D341Med (cell line): ENCODE results near the gene NCAPD3.
A peak's percentile ranks its signal among the peaks of the same experiment; 100 is the strongest.

Experiments used
- DNase-seq: peaks from one replicate; pipeline ENCODE4 v3.0.0; 2012; ENCODE audit warnings: low spot score

Gene NCAPD3

DNA sequence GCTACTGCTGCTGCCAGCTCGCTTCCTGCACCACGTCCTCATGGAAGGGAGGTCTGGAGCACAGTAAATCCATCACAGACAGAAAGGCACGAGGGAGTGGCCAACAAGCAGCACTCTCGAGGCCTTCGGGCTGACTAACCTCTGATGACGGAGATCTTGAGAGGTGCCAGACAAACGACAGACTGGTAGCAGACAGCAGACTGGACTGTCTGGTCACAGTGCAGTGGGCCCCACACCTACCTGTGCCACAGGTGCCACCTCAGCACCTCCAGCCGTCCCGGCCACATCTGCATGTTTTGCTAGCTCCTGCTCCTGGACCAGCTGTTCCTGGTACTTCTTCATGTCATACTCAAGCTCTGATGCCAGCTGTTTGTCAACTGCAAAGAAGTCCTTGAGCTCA lies 64.1 kb downstream of the NCAPD3 start:
- no peak for DNase-seq

DNA sequence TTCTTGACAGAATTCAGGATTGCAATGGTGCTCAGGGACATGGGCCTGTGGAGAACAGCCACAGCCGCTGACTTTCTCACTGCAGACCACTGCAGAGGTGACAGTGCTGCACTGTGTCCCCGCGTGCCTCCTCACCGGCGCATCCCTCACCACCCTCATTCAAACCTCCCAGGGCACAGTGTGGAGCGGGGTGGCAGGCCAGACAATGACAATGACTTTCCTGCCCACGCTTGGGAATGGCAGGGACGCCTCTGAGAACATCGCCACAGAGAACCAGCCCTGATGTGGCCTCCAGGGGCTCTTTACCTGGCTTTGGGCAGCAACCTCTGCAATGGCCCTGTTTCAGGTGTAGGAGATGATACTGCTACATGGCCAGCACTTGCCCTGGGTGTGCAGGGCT lies 65.7 kb downstream of the NCAPD3 start:
- DNase-seq, result no peak

DNA sequence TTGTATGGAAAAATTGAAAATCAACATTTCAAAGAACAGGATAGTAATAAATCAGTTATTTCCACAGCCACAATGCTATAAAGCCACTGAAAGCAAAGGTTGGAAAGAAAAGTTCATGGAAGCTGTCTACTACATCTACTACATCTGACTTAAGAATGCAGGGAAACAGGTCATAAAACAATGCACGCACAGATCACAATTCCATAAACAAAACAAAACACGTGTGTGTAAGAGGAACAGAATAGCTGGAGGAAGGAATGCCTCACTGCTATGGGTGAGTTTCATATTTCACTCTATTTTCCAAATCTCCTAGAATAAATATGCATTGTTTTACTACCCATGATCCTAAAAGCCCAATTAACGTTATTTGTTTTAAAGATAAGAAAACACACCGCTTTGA lies 66.3 kb downstream of the NCAPD3 start:
- no peak for DNase-seq

DNA sequence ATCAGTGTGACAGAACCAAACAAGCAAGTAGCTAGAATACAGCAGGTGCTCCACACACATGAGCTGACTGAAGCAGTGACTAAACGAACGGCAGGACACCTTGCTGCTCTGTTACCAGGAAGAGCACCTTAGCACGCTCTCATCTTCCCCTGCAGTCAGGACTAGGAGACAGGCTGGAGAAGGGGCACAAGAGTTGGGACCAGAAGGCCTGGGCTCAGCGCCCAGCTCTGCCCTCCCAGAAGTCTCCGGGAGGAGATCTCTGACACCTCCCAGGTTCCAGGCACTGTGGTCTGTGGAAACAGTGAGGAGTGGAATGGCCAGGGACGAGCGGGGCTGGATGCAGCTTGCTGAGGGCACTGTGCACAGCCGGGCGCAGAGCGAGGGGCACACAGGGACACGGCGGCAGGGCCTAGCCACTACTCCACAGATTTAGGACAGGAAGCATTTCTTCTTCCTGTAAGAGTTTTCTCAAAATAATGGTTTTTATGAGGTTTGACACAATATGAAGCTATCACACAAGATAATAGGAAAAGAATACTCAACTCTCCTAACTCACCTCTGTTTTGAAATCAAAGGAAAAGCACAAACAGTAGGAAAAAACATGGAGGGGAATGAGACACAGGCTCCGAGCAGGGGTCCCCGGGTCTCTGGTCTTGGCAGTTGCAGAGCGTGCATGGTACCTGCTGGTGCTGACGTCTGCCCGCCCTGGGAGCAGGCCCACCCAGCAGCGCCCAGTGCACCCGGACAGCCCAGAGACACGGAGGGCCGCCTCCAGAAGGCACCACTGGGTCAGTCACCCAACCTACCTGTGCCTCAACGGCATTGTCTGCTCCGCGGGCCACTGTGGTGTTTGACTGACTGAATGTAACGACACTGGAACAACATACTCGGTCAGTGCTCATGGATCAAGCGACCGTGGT lies 67.6 kb downstream of the NCAPD3 start:
- no peak for DNase-seq

DNA sequence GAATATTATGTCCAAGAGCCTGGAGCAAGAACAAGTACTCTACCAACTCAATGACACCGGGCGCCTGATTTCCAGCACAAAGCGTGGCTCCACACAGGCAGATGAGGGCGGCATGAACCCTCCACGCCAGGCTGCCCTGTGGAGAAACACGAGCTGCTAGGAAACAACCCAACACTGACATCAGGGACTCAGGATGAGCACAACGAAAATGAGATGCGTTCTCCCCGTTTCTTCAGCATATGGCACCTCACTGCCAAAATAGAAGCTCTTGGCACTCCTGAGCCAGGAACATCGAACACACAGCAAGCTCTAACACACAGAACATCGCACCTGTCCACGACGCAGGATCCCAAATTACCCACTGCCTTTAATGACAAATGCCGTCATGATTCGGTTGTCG lies 68.3 kb downstream of the NCAPD3 start:
- DNase-seq, result no peak

DNA sequence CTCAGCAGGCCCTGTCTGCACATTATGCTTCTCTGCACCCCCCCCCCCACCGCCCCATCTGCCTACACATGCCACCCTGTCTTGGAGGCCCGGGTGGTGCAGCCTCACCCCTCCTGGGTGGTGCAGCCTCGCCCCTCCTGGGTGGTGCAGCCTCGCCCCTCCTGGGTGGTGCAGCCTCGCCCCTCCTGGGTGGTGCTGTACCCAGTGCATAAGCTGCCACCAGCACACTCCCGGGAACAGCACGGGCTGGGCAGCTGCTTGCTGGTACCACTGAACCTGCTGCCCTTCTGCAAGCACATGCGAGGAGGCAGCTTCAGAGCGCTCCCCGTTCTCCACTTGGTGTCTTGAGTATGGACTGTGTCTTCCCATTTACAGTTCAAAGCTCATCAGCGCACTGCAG lies 69.3 kb downstream of the NCAPD3 start:
- DNase-seq, result no peak

DNA sequence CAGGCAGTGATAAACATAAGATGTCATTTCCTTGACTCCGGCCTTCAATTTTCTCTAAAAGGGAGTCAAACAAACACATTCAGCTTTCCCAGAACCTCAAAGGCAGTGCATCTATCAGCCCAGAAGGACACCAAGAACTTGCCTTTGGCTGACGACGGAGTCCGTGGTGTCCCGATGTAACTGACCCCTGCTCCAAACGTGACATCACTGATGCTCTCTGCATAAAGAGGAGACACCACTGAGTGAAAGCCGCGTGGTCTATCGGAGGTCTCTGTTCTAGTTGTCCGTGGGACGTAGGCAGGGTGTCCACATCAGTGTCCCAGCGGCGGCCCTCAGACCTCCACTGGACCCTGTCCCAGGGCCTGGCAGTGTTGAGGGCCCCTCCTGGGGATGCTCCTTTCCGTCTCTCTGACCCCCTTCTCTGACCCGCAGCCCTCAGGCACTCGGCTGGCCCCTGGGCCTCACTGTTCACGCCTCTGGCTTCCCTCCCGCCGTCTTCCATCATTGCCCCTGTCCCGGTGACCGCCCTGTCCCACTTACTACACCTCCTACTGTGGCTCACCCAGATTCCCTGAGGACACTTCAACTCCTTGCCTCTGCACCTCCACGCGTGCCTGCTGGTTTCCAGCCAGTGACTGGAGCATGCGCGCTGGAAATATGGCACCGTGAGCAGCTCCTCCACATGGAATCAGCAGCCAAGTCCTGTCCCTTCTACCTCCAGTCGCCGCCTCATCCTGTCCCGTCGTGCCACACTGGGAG lies 70.4 kb downstream of the NCAPD3 start:
- DNase-seq, result no peak

DNA sequence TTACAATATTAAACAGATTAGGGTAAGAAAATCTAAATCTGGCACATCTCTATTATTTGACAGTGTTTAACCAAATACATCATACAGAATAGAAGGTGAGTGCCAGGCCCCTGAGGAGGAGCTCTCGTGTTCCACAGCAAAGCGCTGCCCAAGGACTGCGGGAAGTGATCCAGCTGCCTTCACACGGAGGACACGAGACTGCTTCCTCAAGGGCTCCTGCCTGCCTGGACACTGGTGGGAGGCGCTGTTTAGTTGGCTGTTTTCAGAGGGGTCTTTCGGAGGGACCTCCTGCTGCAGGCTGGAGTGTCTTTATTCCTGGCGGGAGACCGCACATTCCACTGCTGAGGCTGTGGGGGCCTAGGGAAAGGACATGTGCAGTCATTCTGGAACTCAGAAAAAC lies 71.1 kb downstream of the NCAPD3 start:
- no peak for DNase-seq

DNA sequence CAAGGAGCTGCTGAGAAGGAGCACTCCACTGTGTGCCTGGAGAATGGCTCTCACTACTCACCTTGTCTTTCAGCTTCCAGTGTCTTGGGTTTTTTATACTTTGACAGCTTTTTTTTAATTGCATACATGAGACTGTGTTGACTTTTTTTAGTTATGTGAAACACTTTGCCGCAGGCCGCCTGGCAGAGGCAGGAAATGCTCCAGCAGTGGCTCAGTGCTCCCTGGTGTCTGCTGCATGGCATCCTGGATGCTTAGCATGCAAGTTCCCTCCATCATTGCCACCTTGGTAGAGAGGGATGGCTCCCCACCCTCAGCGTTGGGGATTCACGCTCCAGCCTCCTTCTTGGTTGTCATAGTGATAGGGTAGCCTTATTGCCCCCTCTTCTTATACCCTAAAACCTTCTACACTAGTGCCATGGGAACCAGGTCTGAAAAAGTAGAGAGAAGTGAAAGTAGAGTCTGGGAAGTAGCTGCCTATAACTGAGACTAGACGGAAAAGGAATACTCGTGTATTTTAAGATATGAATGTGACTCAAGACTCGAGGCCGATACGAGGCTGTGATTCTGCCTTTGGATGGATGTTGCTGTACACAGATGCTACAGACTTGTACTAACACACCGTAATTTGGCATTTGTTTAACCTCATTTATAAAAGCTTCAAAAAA lies 72.6 kb downstream of the NCAPD3 start:
- DNase-seq, result no peak

DNA sequence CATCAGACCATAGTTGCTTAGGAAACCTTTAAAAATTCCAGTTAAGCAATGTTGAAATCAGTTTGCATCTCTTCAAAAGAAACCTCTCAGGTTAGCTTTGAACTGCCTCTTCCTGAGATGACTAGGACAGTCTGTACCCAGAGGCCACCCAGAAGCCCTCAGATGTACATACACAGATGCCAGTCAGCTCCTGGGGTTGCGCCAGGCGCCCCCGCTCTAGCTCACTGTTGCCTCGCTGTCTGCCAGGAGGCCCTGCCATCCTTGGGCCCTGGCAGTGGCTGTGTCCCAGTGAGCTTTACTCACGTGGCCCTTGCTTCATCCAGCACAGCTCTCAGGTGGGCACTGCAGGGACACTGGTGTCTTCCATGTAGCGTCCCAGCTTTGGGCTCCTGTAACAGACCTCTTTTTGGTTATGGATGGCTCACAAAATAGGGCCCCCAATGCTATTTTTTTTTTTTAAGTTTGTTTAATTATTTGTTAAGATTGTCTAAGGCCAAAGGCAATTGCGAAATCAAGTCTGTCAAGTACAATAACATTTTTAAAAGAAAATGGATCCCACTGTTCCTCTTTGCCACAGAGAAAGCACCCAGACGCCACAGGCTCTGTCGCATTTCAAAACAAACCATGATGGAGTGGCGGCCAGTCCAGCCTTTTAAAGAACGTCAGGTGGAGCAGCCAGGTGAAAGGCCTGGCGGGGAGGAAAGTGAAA lies 73.4 kb downstream of the NCAPD3 start:
- no peak for DNase-seq

DNA sequence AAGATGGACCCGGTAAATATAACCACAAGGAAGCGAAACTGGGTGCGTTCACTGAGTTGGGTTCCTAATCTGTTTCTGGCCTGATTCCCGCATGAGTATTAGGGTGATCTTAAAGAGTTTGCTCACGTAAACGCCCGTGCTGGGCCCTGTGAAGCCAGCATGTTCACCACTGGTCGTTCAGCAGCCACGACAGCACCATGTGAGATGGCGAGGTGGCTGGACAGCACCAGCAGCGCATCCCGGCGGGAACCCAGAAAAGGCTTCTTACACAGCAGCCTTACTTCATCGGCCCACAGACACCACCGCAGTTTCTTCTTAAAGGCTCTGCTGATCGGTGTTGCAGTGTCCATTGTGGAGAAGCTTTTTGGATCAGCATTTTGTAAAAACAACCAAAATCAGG lies 74.4 kb downstream of the NCAPD3 start:
- DNase-seq, result no peak

DNA sequence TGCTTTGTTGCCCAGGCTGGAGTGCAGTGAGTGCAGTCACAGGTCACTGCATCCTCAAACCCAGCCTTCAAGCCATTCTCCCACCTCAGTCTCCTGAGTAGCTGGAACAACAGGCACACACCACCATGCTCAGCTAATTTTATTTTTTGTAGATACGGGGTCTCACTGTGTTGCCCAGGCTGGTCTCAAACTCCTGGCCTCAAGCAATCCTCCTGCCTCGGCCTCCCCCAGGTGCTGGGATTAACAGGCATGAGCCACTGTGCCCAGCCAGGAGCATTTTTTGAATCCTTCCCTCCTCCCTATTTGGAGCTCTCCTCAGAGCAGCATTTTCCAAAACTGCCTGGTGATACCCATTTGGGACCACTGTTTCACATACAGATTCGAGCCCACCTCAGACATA lies 77.2 kb downstream of the NCAPD3 start:
- no peak for DNase-seq

DNA sequence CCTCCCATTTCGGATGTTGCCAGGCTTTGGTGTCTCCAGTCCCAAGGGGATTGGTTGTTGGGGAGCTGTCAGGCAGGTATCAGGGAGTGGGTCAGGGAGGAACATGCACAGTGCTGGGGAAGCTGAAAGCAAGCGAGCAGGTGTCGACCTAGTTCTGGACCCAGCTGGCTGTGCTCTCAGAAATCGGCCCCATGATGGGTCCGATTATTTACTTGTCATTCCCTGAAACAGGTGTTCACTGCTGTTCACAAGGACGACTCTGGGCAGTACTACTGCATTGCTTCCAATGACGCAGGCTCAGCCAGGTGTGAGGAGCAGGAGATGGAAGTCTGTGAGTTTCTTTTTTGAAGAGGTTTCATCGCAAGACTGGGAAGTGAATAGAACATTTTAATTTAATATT lies 78.1 kb downstream of the NCAPD3 start:
- no peak for DNase-seq

DNA sequence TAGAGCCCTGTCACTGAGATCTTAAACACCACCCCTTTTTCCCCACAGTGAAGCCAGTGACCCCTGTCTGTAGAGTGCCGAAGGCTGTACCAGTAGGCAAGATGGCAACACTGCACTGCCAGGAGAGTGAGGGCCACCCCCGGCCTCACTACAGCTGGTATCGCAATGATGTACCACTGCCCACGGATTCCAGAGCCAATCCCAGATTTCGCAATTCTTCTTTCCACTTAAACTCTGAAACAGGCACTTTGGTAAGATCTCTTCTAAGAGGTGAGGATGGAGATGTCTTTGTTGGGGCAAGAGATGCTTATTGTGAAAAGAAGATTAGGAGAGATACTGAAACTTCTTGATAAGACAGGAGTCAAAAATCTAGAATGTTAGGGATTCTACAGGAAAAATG lies 79.0 kb downstream of the NCAPD3 start:
- DNase-seq, result no peak

DNA sequence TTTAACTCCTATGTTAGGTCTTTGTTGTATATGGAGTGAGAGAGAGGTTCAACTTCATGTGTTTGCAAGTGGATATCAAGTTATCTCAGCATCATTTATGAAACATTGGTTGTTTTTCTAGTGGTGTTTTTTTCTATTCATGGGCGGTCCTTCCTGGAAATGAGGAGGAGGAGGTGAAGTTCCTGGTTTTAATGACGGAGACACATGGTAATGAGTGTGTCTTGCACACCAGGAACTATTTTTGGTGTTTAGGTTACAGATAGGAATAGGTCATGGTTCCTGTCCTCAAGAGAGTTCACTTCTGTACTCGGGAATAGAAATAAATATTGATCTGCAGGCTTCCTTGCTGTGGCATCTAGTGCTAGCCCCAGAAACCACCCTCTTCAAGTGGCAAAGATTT lies 80.0 kb downstream of the NCAPD3 start:
- no peak for DNase-seq

DNA sequence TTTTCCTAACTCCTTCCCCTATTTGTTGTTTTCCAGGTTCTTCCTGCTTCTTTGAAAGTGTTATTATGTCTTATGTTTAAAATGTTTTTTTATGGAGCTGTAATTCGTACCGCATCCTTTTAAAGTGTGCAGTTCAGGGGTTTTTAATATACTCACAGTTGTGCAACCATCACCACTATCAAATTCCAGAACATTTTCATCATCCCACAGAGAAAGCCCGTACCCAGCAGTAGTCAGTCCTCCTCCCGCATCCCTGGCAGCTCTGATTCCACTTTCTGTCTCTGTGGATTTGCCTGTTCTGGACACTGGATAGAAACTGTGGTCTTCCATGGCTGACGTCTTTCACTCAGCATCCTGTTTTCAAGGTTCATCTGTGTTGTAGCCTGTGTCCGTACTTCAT lies 81.2 kb downstream of the NCAPD3 start:
- no peak for DNase-seq

DNA sequence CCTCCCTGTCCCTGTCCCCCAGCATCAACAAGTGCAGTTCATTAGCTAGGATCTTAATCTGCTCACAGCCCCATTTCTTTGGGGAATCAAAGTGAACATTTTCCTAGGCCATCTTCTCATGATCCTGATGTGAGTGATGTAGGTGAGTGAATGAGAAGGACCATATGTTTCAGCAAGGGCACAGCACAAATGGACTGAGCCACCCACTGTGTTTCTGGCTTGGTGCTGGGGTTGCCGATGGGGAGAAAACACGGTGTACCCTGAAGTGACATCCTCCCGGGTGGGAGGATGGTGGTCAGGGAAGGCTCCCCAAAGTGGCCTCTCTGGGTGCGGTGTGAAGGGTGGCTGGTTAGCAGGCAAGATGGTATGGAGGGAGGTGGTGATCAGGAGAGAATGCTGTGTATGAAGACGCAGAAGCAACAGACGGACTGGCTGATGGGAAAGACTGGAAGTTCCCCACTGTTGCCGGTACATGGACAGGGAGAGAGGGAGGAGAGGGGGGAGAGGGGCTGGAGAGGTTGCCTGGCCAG lies 82.7 kb downstream of the NCAPD3 start:
- DNase-seq, result no peak

DNA sequence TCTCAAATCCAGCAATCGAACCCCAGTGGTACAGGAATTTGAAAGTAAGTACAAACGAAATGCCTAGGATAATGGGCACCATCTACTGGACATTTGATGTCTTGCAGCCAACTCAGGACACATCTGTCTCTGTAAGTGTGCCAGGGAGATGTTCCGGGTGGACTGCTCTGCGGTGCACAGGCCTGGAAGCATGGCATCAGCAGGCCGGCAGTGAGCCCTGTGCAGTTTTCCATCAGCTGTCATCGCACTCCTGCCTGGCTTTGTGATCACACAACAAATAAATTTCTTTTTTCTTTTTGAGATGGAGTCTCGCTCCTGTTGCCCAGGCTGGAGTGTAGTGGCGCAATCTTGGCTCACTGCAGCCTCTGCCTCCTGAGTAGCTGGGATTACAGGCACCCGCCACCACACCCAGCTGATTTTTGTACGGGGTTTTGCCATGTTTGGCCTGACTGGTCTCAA lies 83.9 kb downstream of the NCAPD3 start:
- peak; percentile 77 for DNase-seq

DNA sequence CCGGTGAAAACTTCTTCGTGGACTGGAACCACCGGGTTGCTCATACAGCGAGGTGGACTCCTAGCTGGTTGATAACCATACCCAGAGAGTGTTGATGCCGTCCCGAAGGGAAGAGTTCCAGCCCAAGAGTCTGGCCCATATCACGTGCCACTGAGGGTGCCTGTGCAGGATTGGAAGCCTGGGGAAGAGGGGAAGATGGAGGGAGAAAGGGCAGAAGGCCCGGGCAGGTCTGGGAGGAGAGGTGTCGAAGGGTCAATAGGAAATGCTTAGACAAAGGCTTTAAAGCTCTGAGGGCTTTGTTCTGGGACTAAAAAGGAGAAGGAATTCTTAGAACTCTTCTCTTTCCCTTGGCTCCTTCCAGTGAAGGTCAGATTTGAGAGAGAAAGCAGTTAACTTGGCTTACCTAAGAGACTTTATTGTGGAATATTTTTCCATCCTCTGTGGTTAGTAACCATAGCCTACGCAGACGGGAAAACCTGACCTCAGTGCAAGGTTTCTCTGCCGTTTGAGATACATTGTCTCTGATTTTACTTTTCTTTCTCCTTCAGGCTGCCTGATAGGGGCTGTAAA lies 84.4 kb downstream of the NCAPD3 start:
- no peak for DNase-seq

DNA sequence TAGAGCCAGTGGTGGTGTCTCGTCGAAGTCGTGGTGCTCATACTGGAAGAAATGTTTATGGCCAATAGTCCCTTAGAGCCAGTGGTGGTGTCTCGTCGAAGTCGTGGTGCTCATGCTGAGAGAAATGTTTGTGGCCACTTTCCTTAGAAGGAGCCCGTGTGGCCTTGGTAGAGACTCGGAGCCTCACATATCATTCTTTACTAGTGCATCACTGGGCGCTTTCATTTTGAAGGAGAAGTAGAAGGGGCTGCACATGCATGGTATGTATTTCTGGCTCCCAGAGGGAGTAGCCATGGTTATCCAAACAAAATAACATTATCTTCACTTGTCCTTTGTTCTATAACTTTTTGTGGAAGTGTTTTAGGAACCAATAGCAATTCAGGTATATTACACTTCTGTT lies 85.4 kb downstream of the NCAPD3 start:
- DNase-seq, result no peak

DNA sequence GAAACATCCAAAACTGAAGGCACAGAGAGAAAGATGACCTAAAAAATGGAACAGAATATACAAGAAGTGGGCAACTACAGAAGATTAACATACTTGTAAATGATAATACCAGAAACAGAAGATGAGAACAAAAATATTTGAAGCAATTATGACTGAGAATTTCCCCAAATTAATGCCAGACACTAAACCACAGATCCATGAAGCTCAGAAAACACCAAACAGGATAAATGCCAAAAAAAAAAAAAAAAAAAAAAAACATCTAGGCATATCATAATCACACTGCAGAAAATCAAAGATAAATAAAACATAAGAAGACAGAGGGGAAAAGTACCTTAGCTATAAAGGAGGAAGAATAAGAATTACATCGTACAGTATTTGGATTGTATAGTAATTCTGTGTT lies 89.6 kb downstream of the NCAPD3 start:
- DNase-seq, result no peak

DNA sequence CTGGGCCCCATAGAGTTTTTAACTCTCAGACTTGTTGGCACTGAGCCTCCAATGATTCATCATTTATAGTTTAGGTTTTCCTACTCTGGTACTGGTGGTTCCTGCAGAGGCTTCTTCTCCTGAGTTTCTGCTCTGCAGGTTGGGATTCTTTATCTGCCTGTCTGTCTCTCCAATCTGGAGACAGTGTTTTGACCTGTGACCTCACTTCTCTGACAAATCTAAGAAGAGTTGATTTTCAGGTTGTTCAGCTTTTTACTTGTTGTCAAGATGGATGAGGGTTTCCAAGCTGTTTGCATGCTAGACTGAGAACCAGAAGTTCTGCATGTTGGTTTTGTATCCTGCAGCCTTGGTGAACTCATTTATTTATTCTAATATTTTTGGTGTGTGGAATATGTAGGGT lies 91.0 kb downstream of the NCAPD3 start:
- DNase-seq, result no peak
